ENCODE measurements around the gene EBF3.

EBF3 gene

DNA sequence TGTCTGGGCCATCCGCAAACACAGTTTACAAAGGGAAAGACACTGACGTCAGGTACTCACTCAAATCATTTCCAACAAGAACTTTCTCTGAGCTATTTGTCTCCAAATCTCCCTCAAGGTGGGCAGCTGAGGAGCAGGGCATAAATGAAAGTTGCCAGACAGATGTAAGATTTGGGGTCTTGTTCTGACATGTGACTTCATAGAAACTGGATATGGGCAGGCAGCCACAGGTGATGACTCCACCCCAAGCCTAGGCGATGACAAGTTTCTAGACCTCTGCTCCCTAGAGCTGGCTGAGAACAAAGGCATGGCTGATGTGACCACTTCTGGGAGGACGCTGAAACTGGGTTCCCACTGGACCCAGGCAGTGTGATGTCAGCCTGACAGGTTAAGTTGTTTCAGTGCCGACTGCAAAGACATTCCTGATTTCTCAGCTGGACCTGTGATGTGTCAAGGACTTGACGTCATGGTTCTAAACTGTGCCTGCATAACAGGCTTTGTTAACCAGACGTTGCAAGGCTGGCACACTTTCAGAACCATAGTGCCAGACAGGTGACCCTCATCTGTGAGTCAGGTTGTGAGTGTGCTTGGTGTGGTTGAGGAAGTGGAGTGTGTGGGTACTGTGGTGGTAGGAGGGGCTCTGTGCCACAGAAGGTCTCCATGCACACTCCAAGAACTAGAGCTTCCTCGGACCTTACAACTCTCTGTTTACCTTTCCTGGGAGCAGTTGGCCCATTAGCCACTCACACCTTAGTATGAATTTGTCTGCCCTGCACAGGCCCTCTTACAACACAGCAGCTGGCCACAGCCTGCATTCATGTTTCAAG lies 39.9 kb upstream of the EBF3 start:
- no peak overlapping the region for H3K4me3 ChIP-seq (ENCODE audit: low read depth, low read length)
- no peak for DNase-seq (ENCODE audit: low read depth)
- TF ChIP-seq, protein P1, sequence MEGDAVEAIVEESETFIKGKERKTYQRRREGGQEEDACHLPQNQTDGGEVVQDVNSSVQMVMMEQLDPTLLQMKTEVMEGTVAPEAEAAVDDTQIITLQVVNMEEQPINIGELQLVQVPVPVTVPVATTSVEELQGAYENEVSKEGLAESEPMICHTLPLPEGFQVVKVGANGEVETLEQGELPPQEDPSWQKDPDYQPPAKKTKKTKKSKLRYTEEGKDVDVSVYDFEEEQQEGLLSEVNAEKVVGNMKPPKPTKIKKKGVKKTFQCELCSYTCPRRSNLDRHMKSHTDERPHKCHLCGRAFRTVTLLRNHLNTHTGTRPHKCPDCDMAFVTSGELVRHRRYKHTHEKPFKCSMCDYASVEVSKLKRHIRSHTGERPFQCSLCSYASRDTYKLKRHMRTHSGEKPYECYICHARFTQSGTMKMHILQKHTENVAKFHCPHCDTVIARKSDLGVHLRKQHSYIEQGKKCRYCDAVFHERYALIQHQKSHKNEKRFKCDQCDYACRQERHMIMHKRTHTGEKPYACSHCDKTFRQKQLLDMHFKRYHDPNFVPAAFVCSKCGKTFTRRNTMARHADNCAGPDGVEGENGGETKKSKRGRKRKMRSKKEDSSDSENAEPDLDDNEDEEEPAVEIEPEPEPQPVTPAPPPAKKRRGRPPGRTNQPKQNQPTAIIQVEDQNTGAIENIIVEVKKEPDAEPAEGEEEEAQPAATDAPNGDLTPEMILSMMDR (IDR thresholded peaks at IDR 0.05; ENCODE audit: low read depth, low read length, missing control alignments): no peak

DNA sequence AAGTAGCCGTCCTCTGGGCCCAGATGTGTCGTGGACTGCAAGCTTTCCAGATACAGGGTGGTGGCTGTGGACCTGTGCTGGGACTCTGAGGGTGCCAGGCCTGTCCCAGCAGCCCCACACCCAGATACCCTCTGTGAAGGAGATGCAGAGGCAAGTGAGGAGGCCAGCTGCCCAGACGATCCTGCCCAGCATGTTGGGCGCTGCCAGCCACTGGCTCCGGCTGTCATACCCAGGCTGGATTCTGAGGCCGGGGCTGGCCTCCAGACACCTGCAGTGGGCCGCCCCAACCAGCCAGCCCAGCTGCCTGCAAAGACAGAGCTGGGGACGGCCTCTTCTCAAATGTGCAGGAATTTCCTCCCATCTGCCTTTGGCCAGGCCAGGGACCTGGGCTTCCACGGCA lies 39.1 kb upstream of the EBF3 start:
- TF ChIP-seq, protein P1 (IDR thresholded peaks at IDR 0.05; ENCODE audit: low read depth, low read length, missing control alignments): no peak
- no peak overlapping the region for H3K4me3 ChIP-seq (ENCODE audit: low read depth, low read length)
- no peak for DNase-seq (ENCODE audit: low read depth)

DNA sequence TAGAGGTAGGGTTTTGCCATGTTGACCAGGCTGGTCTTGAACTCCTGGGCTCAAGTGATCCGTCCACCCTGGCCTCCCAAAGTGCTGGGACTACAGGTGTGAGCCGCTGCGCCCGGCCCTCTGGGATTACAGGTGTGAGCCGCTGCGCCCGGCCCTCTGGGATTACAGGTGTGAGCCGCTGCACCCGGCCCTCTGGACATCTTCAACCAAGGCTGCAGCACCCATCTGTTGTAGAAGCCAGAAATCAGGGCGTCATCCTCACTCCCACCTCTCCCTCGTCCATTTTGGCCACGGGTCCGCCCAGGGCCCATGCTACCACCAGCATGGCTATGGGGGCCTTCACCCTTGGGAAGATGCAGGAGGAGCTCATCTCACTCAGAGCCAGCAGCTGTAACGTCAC lies 38.5 kb upstream of the EBF3 start:
- no peak for DNase-seq (ENCODE audit: low read depth)
- TF ChIP-seq, protein P1 (IDR thresholded peaks at IDR 0.05; ENCODE audit: low read depth, low read length, missing control alignments): no peak
- H3K4me3 ChIP-seq (ENCODE audit: low read depth, low read length): no peak overlapping the region

DNA sequence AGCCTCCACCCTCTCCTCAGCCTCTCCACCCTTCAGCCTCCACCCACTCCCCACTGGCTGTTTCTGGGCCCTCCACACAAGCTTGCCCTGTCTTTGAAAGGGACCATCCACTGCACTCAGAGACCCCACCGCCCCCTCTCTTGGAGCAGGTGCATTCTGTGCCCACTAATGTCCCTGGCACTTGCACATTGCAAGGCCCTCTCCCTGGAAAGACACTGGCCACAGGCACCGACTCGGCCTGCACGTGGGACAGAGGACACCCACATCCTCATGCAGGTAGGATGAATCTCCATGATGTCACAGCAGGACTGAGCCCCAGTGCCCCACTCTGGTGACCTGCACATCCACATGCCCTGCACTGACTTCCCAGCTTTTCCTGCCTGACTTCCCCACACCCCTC lies 36.8 kb upstream of the EBF3 start:
- TF ChIP-seq, protein P1 (IDR thresholded peaks at IDR 0.05; ENCODE audit: low read depth, low read length, missing control alignments): no peak
- no peak for DNase-seq (ENCODE audit: low read depth)
- no peak overlapping the region for H3K4me3 ChIP-seq (ENCODE audit: low read depth, low read length)

DNA sequence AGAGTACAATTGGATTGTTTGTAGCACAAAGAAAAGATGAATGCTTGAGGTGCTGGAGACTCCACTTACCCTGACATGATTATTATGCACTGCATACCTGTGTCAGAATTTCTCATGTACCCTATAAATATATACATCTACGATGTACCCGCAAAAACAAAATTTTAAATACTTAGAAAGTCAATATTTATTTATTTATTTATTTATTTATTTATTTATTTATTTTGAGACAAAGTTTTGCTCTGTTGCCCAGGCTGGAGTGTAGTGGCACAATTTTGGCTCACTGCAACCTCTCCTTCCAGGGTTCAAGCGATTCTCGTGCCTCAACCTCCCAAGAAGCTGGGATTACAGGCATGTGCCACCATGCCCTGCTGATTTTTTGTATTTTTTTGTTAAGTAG lies 35.1 kb upstream of the EBF3 start:
- TF ChIP-seq, protein P1 (IDR thresholded peaks at IDR 0.05; ENCODE audit: low read depth, low read length, missing control alignments): no peak
- no peak overlapping the region for H3K4me3 ChIP-seq (ENCODE audit: low read depth, low read length)
- DNase-seq (ENCODE audit: low read depth): no peak

DNA sequence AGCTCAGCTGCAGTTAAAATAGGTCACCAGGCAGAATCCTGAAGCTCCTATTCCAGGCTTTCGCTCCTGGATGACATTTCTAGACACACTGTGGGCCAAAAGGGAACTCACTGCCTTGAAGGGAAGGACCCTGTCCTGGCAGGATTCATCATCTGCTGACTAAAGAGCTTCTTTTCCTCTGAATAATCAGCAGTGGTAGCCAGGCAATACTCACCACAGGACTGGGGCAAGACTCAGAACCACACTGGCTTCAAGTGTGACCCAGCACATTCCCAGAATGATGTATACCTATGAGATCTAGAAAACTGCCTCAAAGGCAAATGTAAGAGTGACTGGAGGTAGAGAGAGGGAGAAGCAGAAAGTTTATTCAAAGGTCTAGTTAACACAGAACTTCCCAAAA lies 29.5 kb upstream of the EBF3 start:
- TF ChIP-seq, protein P1 (IDR thresholded peaks at IDR 0.05; ENCODE audit: low read depth, low read length, missing control alignments): no peak
- DNase-seq (ENCODE audit: low read depth): no peak

DNA sequence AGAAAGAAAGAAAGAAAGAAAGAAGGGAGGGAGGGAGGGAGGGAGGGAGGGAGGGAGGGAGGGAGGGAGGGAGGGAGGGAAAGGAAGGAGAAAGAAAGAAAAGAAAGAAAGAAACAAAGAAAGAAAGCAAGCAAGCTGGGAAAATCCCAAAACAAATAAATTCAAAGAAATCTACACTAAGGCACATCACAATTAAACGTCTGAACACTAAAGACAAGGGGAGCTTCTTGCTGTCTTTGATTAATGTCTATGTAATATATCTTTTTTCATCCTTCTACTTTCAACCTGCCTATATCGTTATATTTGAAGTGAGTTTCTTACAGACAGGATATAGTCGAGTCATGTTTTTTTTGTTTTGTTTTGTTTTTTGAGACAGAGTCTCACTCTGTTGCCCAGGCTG lies 28.3 kb upstream of the EBF3 start:
- no peak for DNase-seq (ENCODE audit: low read depth)
- no peak overlapping the region for H3K4me3 ChIP-seq (ENCODE audit: low read depth, low read length)
- TF ChIP-seq, protein P1 (IDR thresholded peaks at IDR 0.05; ENCODE audit: low read depth, low read length, missing control alignments): no peak

More for the DNA sequence above, 29.5 kb upstream of the EBF3 start:
- H3K4me3 ChIP-seq (ENCODE audit: low read depth, low read length): no peak overlapping the region
